HG02678 (cell line): Measurements from ENCODE around the gene ERI3.

Experiments
- ATAC-seq: cut with Tn5 transposase; IDR thresholded peaks from one replicate; pipeline ENCODE4 v1.9.1; 2021; ENCODE audit warnings: mild to moderate bottlenecking, moderate library complexity; ENCODE audit not compliant: unreplicated experiment

ERI3 gene

GRCh38 chr1:44263568-44264450 lies 91.2 kb downstream of the ERI3 start:
- no peak for ATAC-seq

DNA sequence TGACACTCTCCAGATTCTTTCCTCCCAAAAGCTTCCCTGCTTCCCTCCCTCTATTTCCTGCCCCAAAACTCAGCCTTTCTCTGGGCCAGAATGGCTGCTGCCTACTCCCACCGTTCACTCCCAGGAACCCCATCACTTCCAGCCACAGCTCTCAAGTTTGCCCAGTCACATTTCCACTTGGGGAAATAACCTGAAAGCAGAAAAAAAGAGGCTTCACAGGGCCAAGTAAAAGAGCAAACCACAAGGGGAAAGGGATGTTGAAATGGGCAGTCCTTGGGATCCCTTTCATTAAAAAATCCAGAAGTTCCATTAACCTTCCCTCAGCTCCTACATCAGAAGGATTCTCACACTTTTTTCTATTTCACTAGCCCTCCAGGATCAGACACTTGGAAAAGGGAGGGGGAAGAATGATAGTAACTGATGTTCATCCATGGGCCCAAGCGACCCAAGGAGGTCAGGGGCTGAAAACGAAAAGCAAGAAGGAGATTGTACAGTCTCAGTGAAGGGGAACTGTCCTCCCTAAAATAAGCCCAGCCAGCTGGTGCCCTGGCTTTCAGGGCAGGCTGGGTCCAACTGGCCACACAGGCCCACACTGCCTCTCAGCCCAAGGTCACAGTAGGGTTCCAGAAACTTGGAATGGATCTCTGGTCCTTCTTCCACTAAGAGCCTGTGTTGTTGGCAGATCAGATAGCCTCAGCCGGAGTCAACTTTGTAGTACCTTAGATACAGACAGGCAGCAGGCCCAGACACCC lies 92.1 kb downstream of the ERI3 start:
- ATAC-seq = no peak

GRCh38 chr1:44262414-44262813 lies 92.6 kb downstream of the ERI3 start:
- no peak for ATAC-seq

GRCh38 chr1:44261962-44262361 lies 93.1 kb downstream of the ERI3 start:
- no peak for ATAC-seq

GRCh38 chr1:44261171-44261817 lies 93.8 kb downstream of the ERI3 start:
- no peak for ATAC-seq

DNA sequence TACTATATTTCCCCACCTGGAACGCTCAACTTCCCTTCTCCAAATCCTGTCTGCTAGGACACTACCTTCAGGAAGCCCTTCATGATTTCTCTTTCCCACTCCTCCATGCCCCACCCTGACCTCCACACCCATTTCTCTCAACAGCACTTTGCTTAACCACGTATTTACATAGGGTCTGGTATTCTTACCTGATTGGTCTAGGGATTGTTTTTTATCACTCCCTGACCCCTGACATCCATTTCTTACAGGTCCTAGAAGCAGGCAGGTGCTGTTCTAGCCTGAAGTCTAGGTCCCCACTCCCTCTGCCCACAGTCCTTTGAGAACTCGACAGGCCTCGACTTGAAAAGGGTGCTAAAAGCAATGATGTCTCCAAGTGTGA lies 94.3 kb downstream of the ERI3 start:
- ATAC-seq = no peak

- no peak for ATAC-seq
Observed at GRCh38 chr1:44259090-44259489, 96.0 kb downstream of the ERI3 start.

DNA sequence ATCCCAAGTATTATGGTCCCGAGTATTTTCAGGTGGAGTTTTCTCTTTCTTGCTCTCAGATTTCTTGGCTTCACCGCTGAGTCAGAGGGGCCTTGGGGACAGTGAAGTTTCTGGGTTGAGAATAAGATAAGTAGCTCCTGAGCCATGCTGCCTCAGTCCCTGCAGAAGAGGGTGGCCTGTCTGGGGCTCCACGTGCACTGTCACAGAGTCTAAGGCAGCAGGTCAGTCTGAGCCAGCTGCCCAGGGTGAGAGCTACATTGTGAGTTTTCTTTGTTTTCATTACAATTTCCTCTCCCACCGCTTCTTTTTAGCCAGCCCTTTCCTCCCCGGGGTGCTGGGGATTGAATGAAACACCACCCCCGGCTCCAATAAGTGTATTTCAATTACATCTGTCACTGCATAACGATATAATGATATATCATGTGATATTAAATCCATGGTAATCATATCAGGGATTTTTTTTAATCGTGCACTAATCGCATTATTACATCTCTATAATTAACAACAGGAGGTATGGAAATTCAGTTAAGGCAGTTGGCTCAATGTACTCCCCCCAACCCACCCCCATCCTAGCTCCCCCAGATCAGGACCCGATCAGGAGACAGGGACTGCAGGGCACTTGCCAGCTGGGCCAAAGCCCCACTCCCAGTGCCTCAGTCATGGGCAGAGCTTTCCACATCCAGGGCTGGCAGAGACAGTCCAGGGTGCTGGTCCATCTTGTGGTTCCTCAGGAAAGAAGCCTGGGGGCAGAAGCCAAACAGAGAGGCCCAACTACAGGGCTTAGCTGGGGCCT lies 98.1 kb downstream of the ERI3 start:
- no peak for ATAC-seq

GRCh38 chr1:44254392-44254910 lies 100.6 kb downstream of the ERI3 start:
- ATAC-seq = no peak

DNA sequence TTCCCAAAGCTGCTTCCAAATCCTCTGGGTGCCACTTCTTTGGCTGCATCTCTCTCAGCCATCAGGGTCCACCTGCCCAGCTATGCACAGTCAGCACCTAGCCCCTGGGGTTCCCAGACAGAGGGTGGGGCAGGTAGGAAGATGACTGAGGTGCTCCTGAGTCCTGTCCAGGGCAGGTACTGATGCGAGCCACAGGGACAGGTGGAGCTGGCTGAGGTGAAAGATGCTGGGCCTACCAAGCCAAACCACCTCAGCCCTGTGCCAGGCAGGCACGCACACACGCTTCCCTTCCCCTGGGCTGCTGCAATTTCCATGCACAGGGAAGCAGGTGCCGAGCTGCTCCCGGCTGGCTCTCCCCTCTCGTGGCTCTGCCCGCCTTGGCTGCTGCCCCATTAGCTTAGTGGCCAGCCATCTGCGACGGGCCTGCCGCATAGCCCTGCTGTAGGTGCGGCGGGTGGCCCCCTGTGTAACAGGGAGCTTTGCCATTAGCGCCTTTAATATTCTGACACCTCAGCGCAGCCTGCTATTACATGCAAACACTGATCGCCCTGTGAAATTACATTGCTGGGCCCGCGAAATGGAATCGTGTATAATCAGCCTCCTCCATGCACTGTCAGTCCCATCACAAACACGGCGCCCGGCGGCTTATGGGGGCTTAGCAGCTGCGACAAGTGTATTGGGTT lies 102.9 kb downstream of the ERI3 start:
- ATAC-seq = no peak

DNA sequence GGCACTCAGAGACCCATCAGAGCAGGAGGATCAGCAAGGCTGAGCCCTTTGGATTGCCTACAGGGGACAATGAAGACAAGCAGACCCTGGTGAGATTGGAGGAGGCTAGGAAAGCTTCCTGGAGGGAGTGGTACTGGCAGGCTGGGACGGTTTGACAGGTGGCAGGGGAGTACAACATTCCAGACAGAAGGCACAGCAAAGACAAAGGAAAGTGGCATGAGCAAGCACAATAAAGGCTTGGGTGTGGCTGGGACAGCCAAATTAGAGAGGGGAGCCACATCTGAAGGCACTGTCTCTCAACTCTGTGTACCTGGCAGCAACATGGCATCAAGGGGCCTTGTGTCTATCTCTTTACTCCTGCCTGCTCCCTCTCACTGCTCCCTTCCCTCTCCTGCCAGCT lies 103.6 kb downstream of the ERI3 start:
- no peak for ATAC-seq

- ATAC-seq = no peak
Observed at GRCh38 chr1:44250068-44250781, 104.8 kb downstream of the ERI3 start.

DNA sequence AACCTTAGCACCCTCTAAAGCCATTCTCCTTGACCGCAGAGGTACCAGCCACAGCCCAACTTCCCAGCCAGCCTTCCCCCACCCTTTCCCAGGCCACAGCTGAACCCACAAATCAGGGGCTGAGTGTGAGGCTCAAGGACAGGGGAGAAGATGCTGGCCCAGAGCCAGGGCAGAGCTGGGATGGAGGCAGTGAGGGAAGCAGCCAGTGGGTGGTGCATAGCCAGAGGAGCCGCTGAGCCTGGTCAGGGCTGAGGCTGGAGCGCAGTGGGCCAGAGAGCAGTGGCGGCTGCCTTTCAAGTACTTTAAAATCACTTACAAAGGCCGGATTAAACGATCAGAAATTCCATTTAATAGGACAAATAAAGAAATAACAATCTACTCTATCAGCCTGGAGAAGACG lies 105.5 kb downstream of the ERI3 start:
- ATAC-seq = no peak

- ATAC-seq = no peak
Observed at GRCh38 chr1:44246806-44247205, 108.3 kb downstream of the ERI3 start.

DNA sequence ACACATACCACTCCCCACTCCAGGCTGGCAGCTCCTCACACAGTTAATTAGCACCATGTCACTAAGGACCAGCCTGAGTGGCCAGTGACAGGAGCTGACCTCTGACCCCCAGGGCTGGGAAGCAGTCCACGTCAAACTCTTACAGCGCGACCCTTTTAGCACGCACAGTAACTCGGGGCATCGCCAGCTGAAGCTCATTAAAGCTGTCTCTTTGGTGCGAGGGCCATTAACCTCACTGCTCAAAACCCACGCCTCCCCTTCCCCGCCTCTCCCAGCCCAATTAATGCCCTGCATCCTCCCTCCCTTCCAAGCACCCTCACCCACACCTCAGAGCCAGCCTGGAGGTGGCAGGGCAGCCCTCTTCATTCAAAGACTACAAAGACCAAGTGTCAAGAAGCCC lies 110.1 kb downstream of the ERI3 start:
- ATAC-seq = no peak

DNA sequence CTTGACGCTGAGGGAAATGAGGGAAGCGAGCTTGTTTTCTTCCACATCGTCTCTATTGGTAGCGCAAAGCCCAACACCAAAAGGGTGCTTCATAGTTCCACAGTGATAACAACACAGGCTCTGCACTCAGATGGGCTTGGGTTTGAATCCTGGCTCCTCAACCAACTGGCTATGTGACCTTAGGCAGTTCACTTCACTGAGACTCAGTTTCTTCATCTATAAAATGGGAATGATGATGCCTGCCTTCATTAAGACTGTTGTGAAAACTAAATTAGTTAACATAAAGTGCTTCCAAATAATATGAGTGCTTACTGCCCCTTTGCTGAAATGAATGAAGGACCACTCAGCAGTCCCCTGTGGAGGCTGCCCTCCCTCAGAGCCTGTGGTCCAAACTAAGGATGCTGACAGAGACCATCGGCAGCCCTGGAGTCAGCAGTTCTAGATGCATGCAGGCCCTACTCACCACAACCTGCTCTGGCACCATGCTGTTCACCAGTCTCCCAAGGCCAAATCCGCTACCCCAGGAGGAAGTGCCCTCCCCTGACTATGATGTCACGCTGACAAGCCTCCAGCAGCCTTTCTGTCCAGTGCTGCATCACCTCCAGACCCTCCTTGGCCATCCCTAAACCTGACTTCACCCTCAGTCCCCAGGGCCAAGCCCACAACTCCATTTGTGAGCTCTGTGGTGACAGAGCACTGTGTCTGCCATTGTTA lies 111.1 kb downstream of the ERI3 start:
- no peak for ATAC-seq

DNA sequence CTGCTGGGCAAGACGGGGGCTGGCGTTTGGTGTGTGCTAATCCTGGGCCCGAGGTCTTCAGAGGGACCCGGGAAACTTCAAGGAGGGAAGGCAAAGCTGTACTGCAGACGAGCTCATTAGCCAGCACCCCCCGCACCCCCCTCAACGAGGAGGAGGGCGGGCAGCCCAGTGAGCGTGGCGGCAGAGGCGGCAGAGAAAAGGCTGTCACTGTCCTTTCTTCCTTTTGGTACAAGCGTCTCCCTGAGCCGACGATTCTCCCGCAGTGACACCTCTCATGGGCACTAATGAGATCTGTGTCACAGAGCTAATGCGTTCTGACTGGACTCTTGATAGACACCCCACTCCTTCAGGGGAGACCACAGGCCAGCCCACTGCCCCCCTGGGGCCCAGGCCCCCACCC lies 112.3 kb downstream of the ERI3 start:
- no peak for ATAC-seq

GRCh38 chr1:44240802-44241671 lies 114.0 kb downstream of the ERI3 start:
- no peak for ATAC-seq
